Measurements from ENCODE around the gene ANK3.

The ANK3 gene

DNA sequence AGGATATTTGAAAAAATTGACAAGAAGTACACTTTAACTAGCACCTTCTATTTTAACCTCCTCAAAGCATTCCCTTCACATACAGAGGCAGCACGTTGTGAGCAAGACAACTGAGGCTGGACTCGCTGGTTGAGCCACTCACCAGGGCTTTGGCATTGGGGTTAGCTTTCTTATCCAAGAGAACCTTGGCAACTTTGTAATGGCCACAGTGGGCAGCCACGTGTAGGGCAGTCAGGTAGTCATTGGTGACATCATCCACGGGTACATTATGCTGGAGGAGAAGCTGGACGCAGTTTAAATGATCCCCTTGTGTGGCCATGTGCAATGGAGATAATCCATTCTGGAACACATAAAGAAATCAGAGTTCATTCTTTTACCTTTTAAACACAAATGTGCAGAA lies 181.8 kb downstream of the ANK3 start:
- TF ChIP-seq, protein P1, sequence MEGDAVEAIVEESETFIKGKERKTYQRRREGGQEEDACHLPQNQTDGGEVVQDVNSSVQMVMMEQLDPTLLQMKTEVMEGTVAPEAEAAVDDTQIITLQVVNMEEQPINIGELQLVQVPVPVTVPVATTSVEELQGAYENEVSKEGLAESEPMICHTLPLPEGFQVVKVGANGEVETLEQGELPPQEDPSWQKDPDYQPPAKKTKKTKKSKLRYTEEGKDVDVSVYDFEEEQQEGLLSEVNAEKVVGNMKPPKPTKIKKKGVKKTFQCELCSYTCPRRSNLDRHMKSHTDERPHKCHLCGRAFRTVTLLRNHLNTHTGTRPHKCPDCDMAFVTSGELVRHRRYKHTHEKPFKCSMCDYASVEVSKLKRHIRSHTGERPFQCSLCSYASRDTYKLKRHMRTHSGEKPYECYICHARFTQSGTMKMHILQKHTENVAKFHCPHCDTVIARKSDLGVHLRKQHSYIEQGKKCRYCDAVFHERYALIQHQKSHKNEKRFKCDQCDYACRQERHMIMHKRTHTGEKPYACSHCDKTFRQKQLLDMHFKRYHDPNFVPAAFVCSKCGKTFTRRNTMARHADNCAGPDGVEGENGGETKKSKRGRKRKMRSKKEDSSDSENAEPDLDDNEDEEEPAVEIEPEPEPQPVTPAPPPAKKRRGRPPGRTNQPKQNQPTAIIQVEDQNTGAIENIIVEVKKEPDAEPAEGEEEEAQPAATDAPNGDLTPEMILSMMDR (IDR thresholded peaks at IDR 0.05; ENCODE audit: low read depth, low read length, missing control alignments): no peak
- in situ Hi-C loops (cut with HindIII; ENCODE audit: low sequenced_read_pairs): loop anchor here (5.0 to 25.0 kb wide), 2 partner anchors 46 to 229 kb away; no protein-coding TSS in a partner anchor
- no peak overlapping the region for H3K4me3 ChIP-seq (ENCODE audit: low read depth, low read length)
- no peak for DNase-seq (ENCODE audit: low read depth)

DNA sequence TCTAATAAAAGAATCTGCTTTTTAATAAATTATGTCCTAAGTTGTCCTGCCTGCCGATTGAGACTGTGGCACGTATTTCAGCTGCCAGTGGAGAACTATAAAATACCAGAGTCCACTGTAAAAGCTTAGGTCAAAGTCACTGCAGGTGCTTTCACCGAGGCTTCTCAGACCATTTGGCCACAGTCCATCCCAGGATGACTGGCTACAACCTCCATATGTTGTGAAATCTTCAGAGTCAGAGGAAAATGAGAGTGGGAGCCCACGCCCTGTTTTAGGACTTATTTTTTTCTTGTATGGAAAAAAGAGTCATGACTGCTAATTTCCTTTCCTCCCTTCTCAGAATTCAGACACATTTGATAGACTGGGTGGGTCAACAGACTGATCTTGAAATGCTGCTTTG lies 182.9 kb downstream of the ANK3 start:
- no peak for DNase-seq (ENCODE audit: low read depth)
- in situ Hi-C loops (cut with HindIII; ENCODE audit: low sequenced_read_pairs): loop anchor here (5.0 to 25.0 kb wide), 2 partner anchors 44 to 231 kb away; no protein-coding TSS in a partner anchor
- no peak overlapping the region for H3K4me3 ChIP-seq (ENCODE audit: low read depth, low read length)
- TF ChIP-seq, protein P1 (IDR thresholded peaks at IDR 0.05; ENCODE audit: low read depth, low read length, missing control alignments): no peak

DNA sequence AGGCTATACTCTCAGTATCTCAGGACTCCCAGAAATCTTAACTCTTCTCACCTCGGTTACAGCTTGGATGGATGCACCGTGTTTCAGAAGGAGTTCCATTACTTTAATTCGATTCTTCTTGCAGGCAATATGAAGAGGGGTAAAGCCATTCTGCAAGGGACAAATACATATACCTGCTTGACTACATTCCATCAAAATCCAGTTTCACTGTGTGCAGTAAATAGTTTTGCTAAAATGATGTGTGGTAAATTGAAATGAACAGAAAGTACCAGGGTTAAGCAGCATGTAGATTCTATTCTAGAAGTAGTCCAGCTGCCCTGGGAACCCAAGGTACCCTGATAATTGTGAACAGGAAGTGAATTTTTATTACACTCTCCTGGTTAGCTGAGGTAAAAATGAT lies 183.9 kb downstream of the ANK3 start:
- TF ChIP-seq, protein P1 (IDR thresholded peaks at IDR 0.05; ENCODE audit: low read depth, low read length, missing control alignments): no peak
- no peak overlapping the region for H3K4me3 ChIP-seq (ENCODE audit: low read depth, low read length)
- in situ Hi-C loops (cut with HindIII; ENCODE audit: low sequenced_read_pairs): loop anchor here (5.0 to 25.0 kb wide), 2 partner anchors 43 to 232 kb away; no protein-coding TSS in a partner anchor
- no peak for DNase-seq (ENCODE audit: low read depth)

DNA sequence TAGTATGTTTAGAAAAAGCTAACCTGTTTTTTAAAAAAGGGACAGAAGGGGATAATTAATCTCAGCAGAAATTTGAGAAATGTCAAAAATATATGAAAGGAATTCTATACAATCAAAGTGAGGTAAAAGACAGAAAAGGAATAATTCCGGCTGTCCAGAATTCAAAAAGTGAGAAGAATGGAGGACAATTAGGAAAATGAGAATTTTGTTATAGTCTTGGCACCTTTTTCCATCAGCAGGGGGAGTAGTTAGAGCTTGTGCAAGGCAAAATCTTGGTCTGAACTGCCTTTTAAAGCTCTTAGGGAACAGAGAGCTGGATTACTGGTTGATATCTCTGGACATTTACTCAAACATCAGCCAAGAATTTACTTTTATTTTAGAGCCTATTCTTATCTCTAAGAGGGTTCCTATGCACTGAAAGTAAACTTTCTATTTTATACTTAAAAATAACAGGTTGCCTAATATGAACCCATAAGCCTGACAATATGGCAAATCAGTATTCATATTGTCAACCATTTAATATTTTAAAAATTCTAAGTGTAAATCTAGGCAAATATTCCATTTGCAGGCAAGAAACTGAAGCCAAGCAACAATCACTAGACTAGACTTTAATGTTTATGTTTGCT lies 185.6 kb downstream of the ANK3 start:
- in situ Hi-C loops (cut with HindIII; ENCODE audit: low sequenced_read_pairs): loop anchor here (25.0 kb wide), 1 partner anchor 233 kb away; no protein-coding TSS in a partner anchor
- TF ChIP-seq, protein P1 (IDR thresholded peaks at IDR 0.05; ENCODE audit: low read depth, low read length, missing control alignments): peak; percentile 81
- peak; percentile 19 for DNase-seq (ENCODE audit: low read depth)
- no peak overlapping the region for H3K4me3 ChIP-seq (ENCODE audit: low read depth, low read length)

DNA sequence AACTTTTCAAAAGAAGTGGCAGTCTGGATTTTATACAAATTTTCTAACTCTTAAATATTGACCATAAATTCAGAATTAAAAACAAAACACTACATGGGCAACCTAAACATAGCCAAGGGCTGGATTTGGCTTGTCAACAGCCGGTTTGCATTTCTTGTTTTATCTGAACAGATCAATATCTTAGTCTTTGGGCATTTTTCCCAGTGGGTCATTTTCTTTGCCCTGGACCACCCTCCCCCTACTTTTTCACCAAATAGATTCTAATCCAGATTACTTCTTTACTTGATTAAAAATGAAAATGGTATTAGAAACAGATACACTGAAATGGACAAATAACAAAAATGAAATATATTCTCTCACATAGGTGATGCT lies 189.0 kb downstream of the ANK3 start:
- no peak for DNase-seq (ENCODE audit: low read depth)
- TF ChIP-seq, protein P1 (IDR thresholded peaks at IDR 0.05; ENCODE audit: low read depth, low read length, missing control alignments): no peak
- in situ Hi-C loops (cut with HindIII; ENCODE audit: low sequenced_read_pairs): loop anchor here (25.0 kb wide), 1 partner anchor 237 kb away; no protein-coding TSS in a partner anchor
- no peak overlapping the region for H3K4me3 ChIP-seq (ENCODE audit: low read depth, low read length)

DNA sequence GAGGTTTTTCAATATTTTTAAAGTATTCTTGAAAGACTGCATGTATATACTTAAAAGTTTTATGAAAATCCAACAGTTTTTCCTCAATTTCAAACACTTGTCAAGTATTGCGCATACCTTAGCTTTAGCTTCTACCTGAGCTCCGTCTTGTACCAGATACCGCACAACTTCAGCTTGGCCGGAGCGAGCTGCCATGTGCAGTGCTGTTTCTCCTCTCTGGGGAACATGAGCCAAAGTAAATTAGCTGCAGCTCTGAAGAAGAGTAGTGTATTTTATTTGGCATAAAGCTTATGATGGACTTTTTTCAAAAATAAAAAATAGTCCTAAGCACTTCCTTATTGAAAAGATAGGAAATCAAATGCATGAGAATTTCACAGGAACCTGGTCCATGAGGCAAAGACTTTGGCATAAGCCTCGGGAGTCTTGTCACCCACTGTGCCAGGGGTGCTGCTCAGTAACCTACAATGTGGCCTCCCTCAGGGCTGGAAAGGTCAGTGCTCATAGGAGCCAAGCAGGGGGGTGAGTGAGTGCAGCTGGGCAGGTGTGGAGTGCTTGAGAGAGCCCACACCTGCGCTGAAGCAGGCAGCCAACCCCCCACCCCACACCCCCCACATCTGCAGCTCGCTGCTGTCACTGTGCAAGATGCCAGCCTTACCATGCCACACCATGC lies 189.5 kb downstream of the ANK3 start:
- in situ Hi-C loops (cut with HindIII; ENCODE audit: low sequenced_read_pairs): loop anchor here (25.0 kb wide), 1 partner anchor 237 kb away; no protein-coding TSS in a partner anchor
- no peak overlapping the region for H3K4me3 ChIP-seq (ENCODE audit: low read depth, low read length)
- TF ChIP-seq, protein P1 (IDR thresholded peaks at IDR 0.05; ENCODE audit: low read depth, low read length, missing control alignments): no peak
- DNase-seq (ENCODE audit: low read depth): no peak

Data from astrocyte of the cerebellum (primary cell).